Tibial nerve (tissue), 4 donors: ENCODE measurements around the gene HEATR3.

Source experiments
- CTCF ChIP-seq, 5 experiments: fragments of 200-600 bp in 3 of 5; fragments of 450-650 bp in 2 of 5; sonication (generic) in 3 of 5; IDR thresholded peaks; one replicate each; pipeline ENCODE4 v1.5.1; 2016 to 2019; ENCODE audit warnings: antibody characterized with exemption in 5 of 5, mild to moderate bottlenecking in 3 of 5, moderate library complexity in 2 of 5
- EP300 ChIP-seq, 2 donors: sonication (generic); formaldehyde crosslinking; IDR thresholded peaks; one replicate each; pipeline ENCODE4 v1.6.1; 2017; ENCODE audit warnings: antibody characterized with exemption in 2 of 2, mild to moderate bottlenecking in 1 of 2
- POLR2A ChIP-seq, 2 donors: fragments of 450-650 bp; IDR thresholded peaks; one replicate each; pipeline ENCODE4 v1.6.1; 2017; ENCODE audit warnings: antibody characterized with exemption in 2 of 2, mild to moderate bottlenecking in 2 of 2, moderate library complexity in 2 of 2

GRCh38 chr16:50040018-50040417 lies 25.8 kb upstream of the HEATR3 start:
- no peak for TF ChIP-seq CTCF (IDR thresholded peaks at IDR 0.05)
- TF ChIP-seq EP300 (IDR thresholded peaks at IDR 0.05), result no peak
- no peak for TF ChIP-seq POLR2A (IDR thresholded peaks at IDR 0.05)
